HG03108 (cell line): ENCODE results near the gene MAP3K8.
A peak's percentile ranks its signal among the peaks of the same experiment; 100 is the strongest.
"Not testable (repeated sequence)": the region's sequence is repeated elsewhere in the genome, so short reads cannot be mapped to it uniquely, and the experiment has no call there.

ENCODE experiments used
- ATAC-seq: cut with Tn5 transposase; IDR thresholded peaks from one replicate; pipeline ENCODE4 v1.9.1; 2021; ENCODE audit warnings: moderate library complexity; ENCODE audit not compliant: unreplicated experiment

MAP3K8 gene

GRCh38 chr10:30422981-30423654, 10.9 kb upstream of the MAP3K8 start:
- ATAC-seq: no peak

GRCh38 chr10:30423655-30424275, 10.2 kb upstream of the MAP3K8 start:
- not testable (repeated sequence) for ATAC-seq

GRCh38 chr10:30425336-30426075, 8.5 kb upstream of the MAP3K8 start:
- no peak for ATAC-seq

GRCh38 chr10:30430544-30431298, 3.3 kb upstream of the MAP3K8 start:
- no peak for ATAC-seq

GRCh38 chr10:30431435-30431911, 2.5 kb upstream of the MAP3K8 start:
- no peak for ATAC-seq

- peak; percentile 6 for ATAC-seq
These were observed 1.2 kb upstream of the MAP3K8 start for GRCh38 chr10:30432622-30433305.

- ATAC-seq: no peak
These were observed 666 bp upstream of the MAP3K8 start for GRCh38 chr10:30433306-30433729.

GRCh38 chr10:30434273-30435072, 489 bp downstream of the MAP3K8 start:
- ATAC-seq: peak; percentile 42

- ATAC-seq: no peak
These were observed 1.1 kb downstream of the MAP3K8 start for GRCh38 chr10:30435073-30435422.

GRCh38 chr10:30435499-30436167, 1.6 kb downstream of the MAP3K8 start:
- ATAC-seq: not testable (repeated sequence)

- no peak for ATAC-seq
These were observed 2.2 kb downstream of the MAP3K8 start for GRCh38 chr10:30436191-30436611.

- no peak for ATAC-seq
These were observed 2.7 kb downstream of the MAP3K8 start for GRCh38 chr10:30436671-30437030.

- ATAC-seq: no peak
These were observed 3.3 kb downstream of the MAP3K8 start for GRCh38 chr10:30437031-30437841.

- no peak for ATAC-seq
These were observed 4.3 kb downstream of the MAP3K8 start for GRCh38 chr10:30438021-30438850.

GRCh38 chr10:30439931-30440330, 5.9 kb downstream of the MAP3K8 start:
- ATAC-seq: no peak

GRCh38 chr10:30442019-30442606, 8.1 kb downstream of the MAP3K8 start:
- no peak for ATAC-seq

GRCh38 chr10:30443049-30443448, 9.1 kb downstream of the MAP3K8 start:
- no peak for ATAC-seq
